PC-3 (cell line): Measurements from ENCODE around the gene CTXN1.

Experiments used
- EZH2 ChIP-seq: fragments of 300-600 bp; sonication (generic); IDR thresholded peaks from one replicate; pipeline ENCODE4 v1.6.1; 2017; ENCODE audit warnings: antibody characterized with exemption, mild to moderate bottlenecking, low read length; ENCODE audit not compliant: unreplicated experiment
- TF ChIP-seq, protein P1 (sequence below): fragments of 300-600 bp; sonication (generic); conservative IDR thresholded peaks from 2 replicates; pipeline ENCODE4 v1.5.1; 2017; ENCODE audit warnings: antibody characterized with exemption, low read depth, mild to moderate bottlenecking, low read length

- TF ChIP-seq EZH2, result no peak
- TF ChIP-seq, protein P1, sequence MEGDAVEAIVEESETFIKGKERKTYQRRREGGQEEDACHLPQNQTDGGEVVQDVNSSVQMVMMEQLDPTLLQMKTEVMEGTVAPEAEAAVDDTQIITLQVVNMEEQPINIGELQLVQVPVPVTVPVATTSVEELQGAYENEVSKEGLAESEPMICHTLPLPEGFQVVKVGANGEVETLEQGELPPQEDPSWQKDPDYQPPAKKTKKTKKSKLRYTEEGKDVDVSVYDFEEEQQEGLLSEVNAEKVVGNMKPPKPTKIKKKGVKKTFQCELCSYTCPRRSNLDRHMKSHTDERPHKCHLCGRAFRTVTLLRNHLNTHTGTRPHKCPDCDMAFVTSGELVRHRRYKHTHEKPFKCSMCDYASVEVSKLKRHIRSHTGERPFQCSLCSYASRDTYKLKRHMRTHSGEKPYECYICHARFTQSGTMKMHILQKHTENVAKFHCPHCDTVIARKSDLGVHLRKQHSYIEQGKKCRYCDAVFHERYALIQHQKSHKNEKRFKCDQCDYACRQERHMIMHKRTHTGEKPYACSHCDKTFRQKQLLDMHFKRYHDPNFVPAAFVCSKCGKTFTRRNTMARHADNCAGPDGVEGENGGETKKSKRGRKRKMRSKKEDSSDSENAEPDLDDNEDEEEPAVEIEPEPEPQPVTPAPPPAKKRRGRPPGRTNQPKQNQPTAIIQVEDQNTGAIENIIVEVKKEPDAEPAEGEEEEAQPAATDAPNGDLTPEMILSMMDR, result no peak; the same call in 1 of the 2 replicates
Measured at GRCh38 chr19:7933828-7934725, 8.1 kb upstream of the CTXN1 start.
